ENCODE results near the gene F5.

The F5 gene

GRCh38 chr1:169576241-169576934 lies 9.9 kb downstream of the F5 start:
- TF ChIP-seq, protein P1, sequence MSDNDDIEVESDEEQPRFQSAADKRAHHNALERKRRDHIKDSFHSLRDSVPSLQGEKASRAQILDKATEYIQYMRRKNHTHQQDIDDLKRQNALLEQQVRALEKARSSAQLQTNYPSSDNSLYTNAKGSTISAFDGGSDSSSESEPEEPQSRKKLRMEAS (IDR thresholded peaks at IDR 0.05) = no peak
- TF ChIP-seq EGR1 (IDR thresholded peaks at IDR 0.05) (no peak), TCF12 (IDR thresholded peaks at IDR 0.05; ENCODE audit: low read depth) (no peak), FOXM1 (IDR thresholded peaks at IDR 0.05; ENCODE audit: borderline replicate concordance, low read depth) (no peak), NFIC (IDR thresholded peaks at IDR 0.05) (no peak), REST (IDR thresholded peaks at IDR 0.05; ENCODE audit: low read depth) (no peak), ZBTB7A (IDR thresholded peaks at IDR 0.05; ENCODE audit: low read depth) (no peak), YY1 (IDR thresholded peaks at IDR 0.05; ENCODE audit: low read depth) (no peak), CEBPB (IDR thresholded peaks at IDR 0.05) (no peak), CREB1 (IDR thresholded peaks at IDR 0.05; ENCODE audit: low read depth) (no peak), TEAD4 (IDR thresholded peaks at IDR 0.05) (no peak)
- TF ChIP-seq, protein P2, sequence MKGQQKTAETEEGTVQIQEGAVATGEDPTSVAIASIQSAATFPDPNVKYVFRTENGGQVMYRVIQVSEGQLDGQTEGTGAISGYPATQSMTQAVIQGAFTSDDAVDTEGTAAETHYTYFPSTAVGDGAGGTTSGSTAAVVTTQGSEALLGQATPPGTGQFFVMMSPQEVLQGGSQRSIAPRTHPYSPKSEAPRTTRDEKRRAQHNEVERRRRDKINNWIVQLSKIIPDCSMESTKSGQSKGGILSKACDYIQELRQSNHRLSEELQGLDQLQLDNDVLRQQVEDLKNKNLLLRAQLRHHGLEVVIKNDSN (IDR thresholded peaks at IDR 0.05) = no peak

- no peak for TF ChIP-seq ZBTB7A (IDR thresholded peaks at IDR 0.05; ENCODE audit: low read depth)
- no peak for TF ChIP-seq TEAD4 (IDR thresholded peaks at IDR 0.05)
- TF ChIP-seq TCF12 (IDR thresholded peaks at IDR 0.05; ENCODE audit: low read depth) = no peak
- no peak for TF ChIP-seq CEBPB (IDR thresholded peaks at IDR 0.05)
- no peak for TF ChIP-seq TAF1 (IDR thresholded peaks at IDR 0.05; ENCODE audit: low read depth)
- TF ChIP-seq CREB1 (IDR thresholded peaks at IDR 0.05; ENCODE audit: low read depth) = no peak
- no peak for TF ChIP-seq FOXM1 (IDR thresholded peaks at IDR 0.05; ENCODE audit: borderline replicate concordance, low read depth)
- TF ChIP-seq, protein P1 (IDR thresholded peaks at IDR 0.05) = no peak
- no peak for TF ChIP-seq RAD21 (IDR thresholded peaks at IDR 0.05; ENCODE audit: low read depth)
- TF ChIP-seq EGR1 (IDR thresholded peaks at IDR 0.05) = no peak
- no peak for TF ChIP-seq EP300 (IDR thresholded peaks at IDR 0.05; ENCODE audit: borderline replicate concordance)
- TF ChIP-seq REST (IDR thresholded peaks at IDR 0.05; ENCODE audit: low read depth) = no peak
- TF ChIP-seq, protein P2 (IDR thresholded peaks at IDR 0.05) = no peak
- TF ChIP-seq YY1 (IDR thresholded peaks at IDR 0.05; ENCODE audit: low read depth) = no peak
- TF ChIP-seq NFIC (IDR thresholded peaks at IDR 0.05) = no peak
Measured at GRCh38 chr1:169574336-169574735, 11.9 kb downstream of the F5 start.

GRCh38 chr1:169572187-169572586 lies 14.1 kb downstream of the F5 start:
- TF ChIP-seq EP300 (IDR thresholded peaks at IDR 0.05; ENCODE audit: borderline replicate concordance) (no peak), RAD21 (IDR thresholded peaks at IDR 0.05; ENCODE audit: low read depth) (no peak), EGR1 (IDR thresholded peaks at IDR 0.05) (no peak), CREB1 (IDR thresholded peaks at IDR 0.05; ENCODE audit: low read depth) (no peak)
- TF ChIP-seq, protein P1 (IDR thresholded peaks at IDR 0.05) = no peak

- TF ChIP-seq, protein P2 (IDR thresholded peaks at IDR 0.05) = no peak
- TF ChIP-seq YY1 (IDR thresholded peaks at IDR 0.05; ENCODE audit: low read depth) = no peak
- TF ChIP-seq, protein P1 (IDR thresholded peaks at IDR 0.05) = no peak
- no peak for TF ChIP-seq CREB1 (IDR thresholded peaks at IDR 0.05; ENCODE audit: low read depth)
- no peak for TF ChIP-seq TEAD4 (IDR thresholded peaks at IDR 0.05)
- TF ChIP-seq TCF12 (IDR thresholded peaks at IDR 0.05; ENCODE audit: low read depth) = no peak
- TF ChIP-seq EGR1 (IDR thresholded peaks at IDR 0.05) = no peak
- no peak for TF ChIP-seq ZBTB7A (IDR thresholded peaks at IDR 0.05; ENCODE audit: low read depth)
- TF ChIP-seq RAD21 (IDR thresholded peaks at IDR 0.05; ENCODE audit: low read depth) = no peak
- TF ChIP-seq REST (IDR thresholded peaks at IDR 0.05; ENCODE audit: low read depth) = no peak
- TF ChIP-seq FOXM1 (IDR thresholded peaks at IDR 0.05; ENCODE audit: borderline replicate concordance, low read depth) = no peak
- no peak for TF ChIP-seq EP300 (IDR thresholded peaks at IDR 0.05; ENCODE audit: borderline replicate concordance)
- TF ChIP-seq NFIC (IDR thresholded peaks at IDR 0.05) = no peak
Measured at GRCh38 chr1:169571450-169571849, 14.8 kb downstream of the F5 start.

Data from Ishikawa (cell line).